Urinary bladder (tissue), 4 donors: ENCODE data around the gene PEX26. TPM values are rescaled to one million over a fixed set of nuclear protein-coding genes. Genes with fewer than 3 reads are reported as not detected.

ENCODE experiments used
- DNase-seq: peaks from one replicate; pipeline ENCODE4 v3.0.0-alpha.2; 2015; ENCODE audit errors: extremely low spot score
- H3K27ac ChIP-seq: one replicate; pipeline ENCODE4 v1.5.1; 2013; ENCODE audit warnings: low read depth, mild to moderate bottlenecking, moderate library complexity
- H3K36me3 ChIP-seq: one replicate; pipeline ENCODE4 v1.6.1; 2013; ENCODE audit warnings: mild to moderate bottlenecking, moderate library complexity; ENCODE audit not compliant: insufficient read depth
- H3K4me1 ChIP-seq: one replicate; pipeline ENCODE4 v1.6.1; 2013; ENCODE audit warnings: mild to moderate bottlenecking, moderate library complexity; ENCODE audit not compliant: insufficient read depth
- H3K4me3 ChIP-seq: one replicate; pipeline ENCODE4 v1.5.1; 2013; ENCODE audit warnings: low read depth, low read length
- WGBS: extraction: QIAGEN DNeasy Blood & Tissue Kit; methylation state at CpG from one replicate; pipeline ENCODE4 v1.1.7; 2013; 5-methylcytosine and 5-hydroxymethylcytosine counted together
- polyA plus RNA-seq: library from polyadenylated mRNA; stranded (reverse); fragments of 200-250 nt; gene quantifications from one replicate; pipeline ENCODE4 v1.2.3, GENCODE V29; 2013
- small RNA-seq: library from RNA; depleted of rRNA; stranded (forward); fragments of <200 nt; gene quantifications from one replicate; pipeline ENCODE3, GENCODE V24; 2014
- total RNA-seq: library from RNA; depleted of rRNA; stranded (reverse); fragments of >200 nt; gene quantifications from one replicate; pipeline ENCODE4 v1.2.3, GENCODE V29; 2014
- donor health status: healthy with polysubstance abuse.
- donor health status: healthy.

Gene PEX26
- total and polyA plus RNA-seq, 2 donors: 11.9 to 17.5 TPM

DNA sequence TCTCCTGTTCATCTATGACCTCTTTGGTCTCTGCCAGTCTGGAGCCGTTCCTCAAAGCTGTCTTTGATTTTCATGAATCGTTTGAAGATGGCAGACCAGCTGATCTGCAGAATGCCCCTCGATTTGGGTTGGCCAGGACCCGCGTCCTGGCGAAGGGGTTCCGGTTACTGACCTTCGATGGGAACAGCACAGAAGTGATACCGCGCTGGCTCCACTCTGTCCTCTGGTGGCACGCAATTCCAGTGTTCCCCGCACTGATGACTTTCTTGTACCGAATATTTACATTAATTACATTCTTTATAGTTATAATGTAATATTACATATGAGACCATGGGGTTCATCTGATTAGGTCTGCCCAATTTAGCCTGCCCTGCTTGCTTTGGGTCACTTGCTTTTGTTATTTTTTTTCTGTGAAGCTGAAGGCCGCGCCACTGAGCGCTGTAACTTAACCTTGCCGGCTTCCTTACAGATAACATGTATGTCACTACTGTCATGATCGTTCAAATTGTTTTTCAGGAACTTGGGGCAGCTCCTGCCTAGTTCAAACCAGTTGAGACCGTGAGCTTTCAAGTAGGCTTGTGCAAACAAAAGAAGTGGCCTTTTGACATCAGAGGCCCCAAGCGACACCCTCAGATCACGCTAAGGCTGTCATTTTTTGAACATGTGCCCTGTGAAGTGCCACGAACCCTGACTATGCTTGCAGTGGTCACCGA, 68.0 kb downstream of the PEX26 start:
- DNase-seq: no peak

DNA sequence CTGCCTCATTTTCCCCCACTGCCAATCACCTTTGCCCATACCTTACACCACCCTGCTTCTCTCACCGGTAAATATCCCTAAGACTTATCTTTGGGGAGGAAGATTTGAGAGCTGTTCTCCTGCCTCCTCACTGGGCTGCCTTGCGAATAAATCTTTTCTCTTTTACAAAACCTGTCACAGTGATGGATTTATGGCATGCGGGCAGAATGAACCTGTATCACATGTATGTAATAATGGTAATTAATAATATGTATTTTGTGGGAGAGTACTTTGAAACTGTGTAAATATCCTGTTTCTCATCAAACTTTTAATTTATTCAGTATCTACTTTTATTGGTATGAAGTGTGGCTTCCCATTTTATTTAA, 68.6 kb downstream of the PEX26 start:
- no peak overlapping the region for H3K27ac ChIP-seq
- WGBS: 96% methylated on average over 3 of the region's 3 CpGs
- no peak overlapping the region for H3K4me3 ChIP-seq
- no peaks in the 10 kb centered on the region for H3K4me1 ChIP-seq
- no peaks in the 10 kb centered on the region for H3K36me3 ChIP-seq
- no peak for DNase-seq

More for the DNA sequence above, 68.0 kb downstream of the PEX26 start:
- Histone ChIP-seq H3K4me3 (no peak overlapping the region), H3K4me1 (no peaks in the 10 kb centered on the region), H3K27ac (no peak overlapping the region), H3K36me3 (no peaks in the 10 kb centered on the region)
- 85% methylated on average over 23 of the region's 23 CpGs for WGBS

DNA sequence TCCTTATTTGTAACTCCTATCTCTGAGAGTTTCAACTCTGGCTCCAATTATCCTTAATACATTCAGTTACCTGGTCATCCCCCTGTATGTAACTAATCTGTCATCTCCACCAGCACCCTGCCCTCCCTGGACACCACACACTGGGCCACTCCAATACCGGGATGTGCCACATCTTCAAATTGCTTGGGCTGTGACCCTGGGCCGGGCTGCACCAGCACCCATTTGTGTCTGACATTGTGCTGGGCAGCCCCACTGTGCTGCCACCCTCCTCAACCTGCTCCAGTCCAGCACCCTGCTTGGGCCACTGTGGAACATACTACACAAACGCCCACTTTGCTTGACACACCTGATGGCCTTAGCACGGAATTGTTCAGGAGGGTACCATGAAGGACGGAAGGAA, 70.0 kb downstream of the PEX26 start:
- Histone ChIP-seq H3K4me3 (no peak overlapping the region), H3K27ac (no peak overlapping the region), H3K36me3 (no peaks in the 10 kb centered on the region), H3K4me1 (no peaks in the 10 kb centered on the region)
- no peak for DNase-seq
- 94% methylated on average over 5 of the region's 5 CpGs for WGBS

- Histone ChIP-seq H3K4me3 (no peak overlapping the region), H3K36me3 (no peaks in the 10 kb centered on the region), H3K27ac (no peak overlapping the region), H3K4me1 (no peaks in the 10 kb centered on the region)
- 91% methylated on average over 17 of the region's 17 CpGs for WGBS
- DNase-seq: no peak
Measured at GRCh38 chr22:18148293-18148965, 70.6 kb downstream of the PEX26 start.

GRCh38 chr22:18152519-18152918, 74.7 kb downstream of the PEX26 start:
- WGBS: 88% methylated on average over 8 of the region's 8 CpGs
- Histone ChIP-seq H3K4me1 (no peaks in the 10 kb centered on the region), H3K36me3 (no peaks in the 10 kb centered on the region), H3K4me3 (no peak overlapping the region), H3K27ac (no peak overlapping the region)
- DNase-seq: no peak

GRCh38 chr22:18154821-18155390, 77.1 kb downstream of the PEX26 start:
- 94% methylated on average over 8 of the region's 8 CpGs for WGBS
- Histone ChIP-seq H3K4me3 (no peak overlapping the region), H3K4me1 (no peaks in the 10 kb centered on the region), H3K36me3 (no peaks in the 10 kb centered on the region), H3K27ac (no peak overlapping the region)
- no peak for DNase-seq

Small RNAs within 50 kb of the gene (small RNA-seq; reads per million reads assigned to genes)
- not detected for gene AC016027.5

Other genes with a start within 250 kb of the PEX26 start
- 31.8 TPM for gene MICAL3, start 53.4 kb upstream of the PEX26 start, total RNA-seq
- 42.4 TPM for gene MICAL3, start 53.4 kb upstream of the PEX26 start, polyA plus RNA-seq
- gene TUBA8, start 32.8 kb downstream of the PEX26 start, total RNA-seq: 1.5 TPM
- gene TUBA8, start 32.8 kb downstream of the PEX26 start, polyA plus RNA-seq: 4.5 TPM
- gene USP18, start 72.2 kb downstream of the PEX26 start, total RNA-seq: 2.6 TPM
- 9.1 TPM for gene USP18, start 72.2 kb downstream of the PEX26 start, polyA plus RNA-seq